ENCODE data around the gene OXSR1. TPM values are rescaled to one million over a fixed set of nuclear protein-coding genes. Genes with fewer than 3 reads are reported as not detected.
A peak's percentile ranks its signal among the peaks of the same experiment; 100 is the strongest.

Gene OXSR1
- total RNA-seq, 1 experiment from 2014 or later = 33.2 TPM

DNA sequence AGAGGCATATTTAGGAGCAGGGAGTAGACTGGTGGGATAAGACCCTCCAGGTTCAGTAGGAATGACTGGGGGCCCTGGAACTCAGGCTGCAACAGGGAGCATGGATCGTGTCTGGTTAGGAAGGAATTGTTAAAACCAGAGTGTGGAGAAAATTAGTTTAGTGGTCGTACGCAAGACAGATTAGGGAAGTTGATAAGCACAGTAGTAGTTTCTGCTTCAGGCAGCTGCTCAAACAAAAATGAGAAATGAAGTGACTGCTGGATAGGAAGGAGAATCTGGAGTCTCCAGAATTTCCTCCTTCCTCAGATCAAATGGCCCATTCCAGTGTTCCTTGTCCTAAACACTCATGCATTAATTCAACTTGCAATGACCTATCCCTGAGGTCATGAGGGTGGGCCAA is 15.6 kb upstream of the OXSR1 start:
- Histone ChIP-seq H3K4me3 (ENCODE audit: low read depth in 2 of 2, low read length in 2 of 2) (no peak overlapping the region), H3K36me3 (ENCODE audit: control insufficient read depth, insufficient read depth, low read length) (no peaks in the 10 kb centered on the region; the same call in 1 of the 2 replicates), H3K27ac (ENCODE audit: low read length) (no peak overlapping the region), H3K9me3 (ENCODE audit: control insufficient read depth, insufficient read depth, low read depth, low read length) (no peaks in the 10 kb centered on the region; the same call in 1 of the 2 replicates), H3K27me3 (ENCODE audit: control insufficient read depth, insufficient read depth, low read length) (no peaks in the 10 kb centered on the region), H3K4me1 (ENCODE audit: control insufficient read depth, insufficient read depth, low read length) (no peaks in the 10 kb centered on the region)
- ATAC-seq = no peak
- ChIA-PET CTCF (no interaction called here), POLR2A (no interaction called here)
- BruUV-seq (replicated peaks) = no TSS peak
- in situ Hi-C loops (cut with HindIII; ENCODE audit: low pct_unique_long_range_greater_than_20kb, low sequenced_read_pairs) (no loop called here), intact Hi-C loops (cut with micrococcal nuclease; ENCODE audit: unreplicated experiment) (no loop called here)
- TF ChIP-seq REST (IDR thresholded peaks at IDR 0.05; ENCODE audit: insufficient read depth in 1 of 2, low read depth in 2 of 2, low read length in 1 of 2) = no peak
- no peak for TF ChIP-seq POLR2AphosphoS5 (IDR thresholded peaks at IDR 0.05; ENCODE audit: low read depth, low read length)
- DNase-seq (ENCODE audit: low read depth, low spot score) = no peak

DNA sequence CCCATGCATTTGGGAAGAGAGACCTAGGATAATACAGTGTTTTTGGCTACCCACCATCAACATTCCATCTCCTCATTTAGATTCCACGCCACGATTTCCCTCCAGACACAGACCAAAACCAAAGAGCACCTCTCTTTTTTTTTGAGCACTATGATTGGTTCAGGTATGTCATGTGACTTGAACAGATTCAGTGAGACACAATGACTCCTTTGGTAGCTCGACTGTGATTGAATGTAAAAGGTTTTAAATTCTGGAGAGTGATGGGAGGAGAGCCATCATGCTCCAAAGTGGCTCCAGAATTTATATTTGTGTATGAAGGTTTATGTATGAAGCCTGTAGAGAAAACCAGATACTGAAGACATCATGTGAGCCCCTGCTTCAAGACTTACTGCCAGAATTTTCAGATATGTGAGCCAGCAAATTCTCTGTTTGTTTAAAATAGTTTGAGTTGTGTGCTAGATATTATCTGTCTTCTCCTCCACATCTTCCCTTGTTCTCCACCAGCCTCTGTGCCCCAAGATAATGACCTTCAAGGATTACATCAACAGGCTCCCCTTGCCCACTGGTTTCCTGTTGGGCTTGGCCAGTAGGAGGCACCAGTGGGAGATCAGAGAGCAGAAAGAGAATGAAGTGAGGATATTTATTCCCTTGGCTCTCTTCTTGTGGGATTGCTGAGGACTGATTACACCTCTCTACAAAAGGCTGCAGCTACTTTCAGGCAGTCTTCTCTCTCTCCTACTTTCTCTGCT is 14.4 kb upstream of the OXSR1 start:
- Histone ChIP-seq H3K9me3 (ENCODE audit: control insufficient read depth, insufficient read depth, low read depth, low read length) (no peaks in the 10 kb centered on the region; the same call in 1 of the 2 replicates), H3K27ac (ENCODE audit: low read length) (no peak overlapping the region), H3K36me3 (ENCODE audit: control insufficient read depth, insufficient read depth, low read length) (no peaks in the 10 kb centered on the region; the same call in 1 of the 2 replicates), H3K4me1 (ENCODE audit: control insufficient read depth, insufficient read depth, low read length) (no peaks in the 10 kb centered on the region), H3K27me3 (ENCODE audit: control insufficient read depth, insufficient read depth, low read length) (no peaks in the 10 kb centered on the region), H3K4me3 (ENCODE audit: low read depth in 2 of 2, low read length in 2 of 2) (no peak overlapping the region)
- ChIA-PET POLR2A (no interaction called here), CTCF (no interaction called here)
- intact Hi-C loops (cut with micrococcal nuclease; ENCODE audit: unreplicated experiment) (no loop called here), in situ Hi-C loops (cut with HindIII; ENCODE audit: low pct_unique_long_range_greater_than_20kb, low sequenced_read_pairs) (no loop called here)
- no TSS peak for BruUV-seq (replicated peaks)
- TF ChIP-seq, protein P1, sequence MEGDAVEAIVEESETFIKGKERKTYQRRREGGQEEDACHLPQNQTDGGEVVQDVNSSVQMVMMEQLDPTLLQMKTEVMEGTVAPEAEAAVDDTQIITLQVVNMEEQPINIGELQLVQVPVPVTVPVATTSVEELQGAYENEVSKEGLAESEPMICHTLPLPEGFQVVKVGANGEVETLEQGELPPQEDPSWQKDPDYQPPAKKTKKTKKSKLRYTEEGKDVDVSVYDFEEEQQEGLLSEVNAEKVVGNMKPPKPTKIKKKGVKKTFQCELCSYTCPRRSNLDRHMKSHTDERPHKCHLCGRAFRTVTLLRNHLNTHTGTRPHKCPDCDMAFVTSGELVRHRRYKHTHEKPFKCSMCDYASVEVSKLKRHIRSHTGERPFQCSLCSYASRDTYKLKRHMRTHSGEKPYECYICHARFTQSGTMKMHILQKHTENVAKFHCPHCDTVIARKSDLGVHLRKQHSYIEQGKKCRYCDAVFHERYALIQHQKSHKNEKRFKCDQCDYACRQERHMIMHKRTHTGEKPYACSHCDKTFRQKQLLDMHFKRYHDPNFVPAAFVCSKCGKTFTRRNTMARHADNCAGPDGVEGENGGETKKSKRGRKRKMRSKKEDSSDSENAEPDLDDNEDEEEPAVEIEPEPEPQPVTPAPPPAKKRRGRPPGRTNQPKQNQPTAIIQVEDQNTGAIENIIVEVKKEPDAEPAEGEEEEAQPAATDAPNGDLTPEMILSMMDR (IDR thresholded peaks at IDR 0.05) = peak; percentile 13; the same call in 1 of the 2 replicates
- no peak for TF ChIP-seq REST (IDR thresholded peaks at IDR 0.05; ENCODE audit: insufficient read depth in 1 of 2, low read depth in 2 of 2, low read length in 1 of 2)
- no peak for ATAC-seq
- DNase-seq (ENCODE audit: low read depth, low spot score) = no peak

Measured in Panc1 (cell line).